ENCODE results near the gene NR2C1.

The NR2C1 gene

DNA sequence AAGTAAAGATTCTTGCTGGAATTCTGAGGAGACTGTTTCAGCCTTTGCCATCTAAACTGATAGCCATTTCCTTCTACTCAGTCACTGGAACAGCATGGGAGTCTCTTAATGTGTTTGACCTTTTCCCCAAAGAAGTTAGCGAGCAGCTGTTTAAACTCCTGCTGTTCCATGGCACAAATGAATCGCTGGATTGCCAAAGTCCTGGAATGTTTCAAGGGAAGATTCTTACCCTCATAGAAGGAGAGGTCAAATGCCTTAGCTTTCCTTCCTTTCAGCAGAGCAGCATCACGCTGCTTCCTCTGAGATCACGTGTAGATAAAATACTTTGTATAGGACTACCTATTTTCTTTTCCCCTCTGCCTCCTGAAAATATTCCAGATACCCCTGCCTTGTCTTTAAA, 10.5 kb upstream of the NR2C1 start:
- DNase-seq (ENCODE audit: low read depth), result no peak

DNA sequence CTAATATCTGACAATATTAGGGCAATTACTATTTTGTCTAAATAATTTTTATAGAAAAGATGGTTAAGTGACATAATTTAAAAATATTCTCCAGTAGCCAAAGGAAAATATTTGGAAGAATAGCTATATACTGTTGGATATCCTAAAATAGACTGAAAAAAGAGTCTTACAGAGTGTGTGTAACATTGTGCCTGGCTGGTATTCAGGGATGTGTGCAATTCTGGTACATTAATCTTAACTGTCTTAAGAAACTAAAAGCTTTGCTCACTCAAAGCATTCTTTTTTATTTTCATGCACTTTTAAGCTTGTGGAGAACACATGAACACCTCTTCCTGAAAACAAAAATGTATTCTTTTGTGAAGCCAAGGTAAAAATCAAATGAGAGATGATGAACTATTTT, 10.1 kb upstream of the NR2C1 start:
- no peak for DNase-seq (ENCODE audit: low read depth)

DNA sequence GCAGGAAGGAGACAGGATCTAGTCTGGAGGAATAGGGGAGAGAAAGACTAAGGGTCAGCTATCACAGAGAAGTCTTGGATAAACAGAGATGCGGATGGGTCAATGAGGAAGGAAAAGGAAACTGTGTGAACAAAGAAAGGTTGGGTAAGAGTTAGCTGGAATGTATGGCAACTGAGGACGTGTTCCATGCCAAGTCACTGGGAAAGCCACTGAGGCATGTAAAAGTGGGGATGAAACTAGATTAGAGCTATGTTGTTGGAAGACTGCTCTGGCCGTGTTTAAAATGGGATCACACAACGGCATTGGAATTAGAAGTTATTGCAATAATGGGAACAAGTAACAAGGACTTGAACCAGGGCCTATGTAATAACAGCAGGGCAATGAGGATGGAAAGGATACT, 3.9 kb upstream of the NR2C1 start:
- no peak for DNase-seq (ENCODE audit: low read depth)

DNA sequence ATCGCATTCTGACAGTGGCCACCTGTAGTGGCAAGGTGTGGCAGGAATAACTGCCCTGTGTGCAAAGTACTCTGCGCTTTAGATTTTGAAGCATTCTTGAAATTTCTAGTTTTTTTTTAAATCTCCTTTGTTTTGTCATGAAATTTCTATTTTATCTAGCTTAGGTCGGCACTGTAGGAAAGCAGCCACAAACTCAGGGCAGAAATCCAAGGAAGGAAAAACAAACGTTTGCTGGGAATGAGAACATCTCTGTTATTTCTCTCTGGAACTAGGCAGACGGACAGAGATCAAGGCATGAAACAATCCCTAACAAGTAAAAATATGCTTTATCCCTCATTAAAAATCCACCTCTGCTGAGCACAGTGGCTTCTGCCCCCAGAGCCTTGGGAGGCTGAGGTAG, 1.3 kb upstream of the NR2C1 start:
- no peak for DNase-seq (ENCODE audit: low read depth)

- no peak for DNase-seq (ENCODE audit: low read depth)
These were observed 491 bp upstream of the NR2C1 start for GRCh38 chr12:95073698-95074520.

- DNase-seq (ENCODE audit: low read depth), result no peak
These were observed 3.0 kb downstream of the NR2C1 start for GRCh38 chr12:95070378-95070777.

- no peak for DNase-seq (ENCODE audit: low read depth)
These were observed 7.1 kb downstream of the NR2C1 start for GRCh38 chr12:95066091-95066855.

- DNase-seq (ENCODE audit: low read depth), result no peak
These were observed 12.5 kb downstream of the NR2C1 start for GRCh38 chr12:95060951-95061350.

DNA sequence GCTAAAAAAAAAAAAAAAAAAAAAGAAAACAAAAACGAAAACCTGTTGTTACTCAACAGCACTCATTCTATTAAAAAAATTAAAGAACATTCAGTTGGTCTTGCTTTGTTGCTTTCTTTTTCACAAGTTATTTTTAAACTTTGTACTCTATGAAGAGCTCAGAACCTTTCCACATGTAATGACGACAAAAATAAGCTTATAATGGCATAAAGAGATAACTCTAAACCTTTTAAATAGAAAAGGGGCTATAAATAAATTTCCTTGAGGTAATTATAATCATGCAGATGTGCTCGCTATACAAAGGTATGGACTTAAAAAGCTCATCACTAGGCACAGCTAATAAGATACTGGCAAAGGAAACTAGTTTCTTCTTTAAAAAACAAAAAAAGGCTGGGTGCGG, 13.4 kb downstream of the NR2C1 start:
- no peak for DNase-seq (ENCODE audit: low read depth)

DNA sequence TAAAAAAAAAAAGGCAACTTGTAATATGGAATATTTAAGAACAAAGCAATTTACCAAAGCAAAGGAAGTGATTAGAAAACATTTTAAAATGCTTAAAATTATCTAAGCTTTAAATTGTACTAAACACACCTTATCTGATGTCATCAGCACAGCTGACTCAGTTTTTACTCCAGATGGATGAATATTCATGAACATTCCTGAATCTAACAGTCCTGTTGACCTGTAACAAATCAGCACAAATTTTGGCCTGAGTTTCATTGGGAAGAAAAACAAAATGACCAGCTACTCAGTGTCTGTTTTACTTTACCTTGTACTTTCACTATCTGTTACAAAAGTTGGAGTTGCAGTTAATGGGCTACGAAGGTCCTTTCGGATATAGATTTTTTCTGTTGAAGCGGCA, 16.0 kb downstream of the NR2C1 start:
- no peak for DNase-seq (ENCODE audit: low read depth)

DNA sequence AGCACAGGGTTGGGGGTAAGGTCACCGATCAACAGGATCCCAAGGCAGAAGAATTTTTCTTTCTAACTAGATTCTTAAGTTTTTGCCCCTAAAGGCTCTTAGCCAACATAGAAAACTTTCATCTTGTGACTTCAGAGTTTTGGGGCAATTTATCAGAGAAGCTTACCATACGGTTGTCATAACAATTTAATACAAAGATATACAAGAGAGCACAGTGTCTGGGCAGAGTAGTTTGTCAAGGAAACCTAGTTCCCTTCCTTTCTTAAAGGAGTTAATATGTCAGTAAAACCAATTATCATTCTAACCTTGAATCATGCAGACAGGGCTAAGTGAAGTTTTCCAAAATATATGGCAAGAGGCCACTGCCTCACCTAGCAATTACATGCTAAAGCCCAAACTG, 18.4 kb downstream of the NR2C1 start:
- no peak for DNase-seq (ENCODE audit: low read depth)

- DNase-seq (ENCODE audit: low read depth), result no peak
These were observed 19.2 kb downstream of the NR2C1 start for GRCh38 chr12:95054206-95054605.

DNA sequence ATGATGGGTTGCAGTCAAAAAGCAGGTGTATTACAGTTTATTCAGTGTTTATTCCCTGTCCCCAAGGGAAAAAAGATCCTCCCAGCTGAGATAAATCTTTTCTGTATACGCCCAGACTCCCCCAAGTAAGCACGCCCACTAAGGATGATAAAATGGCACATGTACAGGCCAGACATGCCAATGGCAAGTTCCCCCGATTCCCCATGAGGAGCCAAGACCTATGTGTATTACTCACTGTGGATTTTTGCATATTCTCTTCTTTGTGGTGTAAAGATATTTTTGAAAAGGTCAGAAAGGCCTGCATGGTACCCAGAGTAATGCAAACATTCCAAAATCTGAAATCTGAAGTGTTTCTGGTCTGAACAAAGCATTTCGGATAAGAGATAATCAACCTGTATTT, 22.2 kb downstream of the NR2C1 start:
- no peak for DNase-seq (ENCODE audit: low read depth)

GRCh38 chr12:95037906-95038305, 35.5 kb downstream of the NR2C1 start:
- DNase-seq (ENCODE audit: low read depth), result no peak

GRCh38 chr12:95034750-95035149, 38.7 kb downstream of the NR2C1 start:
- no peak for DNase-seq (ENCODE audit: low read depth)

- no peak for DNase-seq (ENCODE audit: low read depth)
These were observed 50.9 kb downstream of the NR2C1 start for GRCh38 chr12:95022477-95022876.

DNA sequence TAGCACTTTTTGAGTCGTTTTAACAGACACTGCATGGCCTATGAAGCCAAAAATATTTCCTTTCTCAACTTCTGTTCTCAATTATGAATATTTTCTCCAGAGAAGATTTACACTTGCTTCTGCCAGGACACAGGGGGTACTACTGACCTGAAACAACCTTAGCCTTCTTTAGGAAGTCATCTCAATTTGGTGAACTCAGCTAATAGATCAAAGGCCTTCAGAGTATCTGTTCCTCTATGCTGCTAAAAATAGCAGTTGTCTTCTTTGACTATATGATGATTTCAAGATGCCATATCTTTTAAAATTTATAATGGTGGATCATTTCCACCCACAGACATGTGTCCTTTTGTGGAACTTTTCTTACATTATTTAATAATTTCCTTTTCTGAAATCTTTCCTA, 55.9 kb downstream of the NR2C1 start:
- DNase-seq (ENCODE audit: low read depth), result no peak

DNA sequence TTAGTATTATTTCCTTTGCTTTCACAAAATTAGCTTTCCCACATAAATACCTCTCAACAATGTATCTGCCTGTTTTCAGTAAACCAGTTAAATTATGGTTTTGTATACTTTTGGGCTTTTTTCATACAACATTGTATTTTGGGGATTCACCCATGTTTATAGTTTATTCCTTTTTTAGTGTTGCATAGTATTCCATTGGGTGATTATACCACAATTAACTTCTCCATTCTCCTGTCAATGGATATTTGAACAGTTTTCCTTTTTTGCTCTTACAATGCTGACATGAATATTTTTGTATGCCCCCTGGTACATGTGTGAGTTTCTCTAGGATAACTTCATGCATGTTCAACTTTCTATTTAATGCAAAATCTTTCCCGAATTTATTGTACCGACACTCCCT, 57.3 kb downstream of the NR2C1 start:
- no peak for DNase-seq (ENCODE audit: low read depth)

DNA sequence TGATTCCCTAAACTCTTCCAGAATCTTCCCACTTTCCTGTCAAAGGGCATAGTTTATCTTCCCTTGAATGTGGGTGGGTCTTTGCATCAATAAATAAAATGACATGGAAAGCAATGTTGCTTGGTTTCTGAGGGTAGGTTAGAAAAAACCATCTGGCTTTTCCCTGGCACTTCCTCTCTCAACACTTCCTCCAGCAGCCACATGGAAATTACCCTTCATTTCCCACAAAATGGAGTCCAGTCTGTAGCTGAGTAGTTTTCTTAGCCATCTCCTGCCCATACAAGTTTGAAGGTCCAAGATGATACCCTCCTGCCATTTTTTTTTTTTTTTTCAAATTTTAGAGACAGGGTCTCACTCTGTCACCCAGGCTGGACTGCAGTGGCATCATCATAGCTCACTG, 58.9 kb downstream of the NR2C1 start:
- DNase-seq (ENCODE audit: low read depth), result no peak

DNA sequence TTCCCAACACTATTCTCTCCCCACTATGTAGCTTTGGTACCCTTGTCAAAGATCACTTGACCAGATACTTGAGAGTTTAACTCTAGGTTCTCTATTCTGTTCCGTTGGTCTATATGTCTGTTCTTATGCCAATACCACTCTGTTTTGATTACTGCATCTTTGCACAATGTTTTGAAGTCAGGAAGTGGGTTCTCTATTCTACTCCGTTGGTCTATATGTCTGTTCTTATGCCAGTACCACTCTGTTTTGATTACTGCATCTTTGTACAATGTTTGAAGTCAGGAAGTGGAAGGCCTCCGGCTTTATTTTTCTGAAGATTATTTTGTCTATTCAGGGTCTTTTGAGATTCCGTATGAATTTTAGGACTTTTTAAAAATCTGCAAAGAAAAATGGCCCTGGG, 67.2 kb downstream of the NR2C1 start:
- DNase-seq (ENCODE audit: low read depth), result no peak

DNA sequence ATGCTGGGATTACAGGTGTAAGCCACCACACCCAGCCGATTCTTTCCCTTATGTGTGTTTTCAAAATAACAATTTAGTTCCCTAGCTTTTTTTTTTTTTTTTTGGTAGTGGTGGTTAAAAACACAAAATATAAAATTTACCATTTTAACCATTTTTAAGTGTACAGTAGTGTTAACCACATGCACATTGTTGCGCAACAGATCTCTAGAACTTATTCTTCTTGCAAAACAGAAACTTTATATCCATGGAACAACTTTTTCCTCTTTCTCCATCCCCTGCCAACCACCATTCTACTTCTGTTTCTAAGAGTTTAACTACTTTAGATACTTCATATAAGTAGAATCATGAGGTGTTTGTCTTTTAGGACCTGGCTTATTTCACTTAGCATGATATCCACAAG, 68.8 kb downstream of the NR2C1 start:
- DNase-seq (ENCODE audit: low read depth), result no peak

DNA sequence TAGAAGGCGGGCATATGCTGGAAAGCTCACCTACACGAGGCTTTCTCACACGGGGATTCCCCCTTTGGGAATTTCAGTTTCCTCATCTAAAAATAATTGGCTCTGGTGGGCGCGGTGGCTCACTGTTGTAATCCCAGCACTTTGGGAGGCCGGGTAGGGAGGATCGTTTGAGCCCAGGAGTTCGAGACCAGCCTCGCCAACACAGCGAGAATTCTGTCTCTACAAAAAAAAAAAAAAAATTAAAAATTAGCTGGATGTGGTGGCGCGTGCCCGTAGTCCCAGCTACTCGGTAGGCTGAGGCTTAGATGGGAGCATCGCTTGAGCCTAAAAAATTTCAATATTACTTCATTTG, 69.5 kb downstream of the NR2C1 start:
- DNase-seq (ENCODE audit: low read depth), result no peak

- peak; percentile 93 for DNase-seq (ENCODE audit: low read depth)
These were observed 70.1 kb downstream of the NR2C1 start, which contains the start of gene NDUFA12 for GRCh38 chr12:95003213-95003920. Gene NDUFA12 (minus strand): TSS chr12:95003697. CDS start chr12:95003680, 17 bp downstream.

All from activated T-helper 1 cell treated with Interleukin-2 at 50 U/mL for 16 hours (primary cell).